HL-60 (cell line): ENCODE measurements around the gene PCDHB7.
"Not testable (repeated sequence)": the region's sequence is repeated elsewhere in the genome, so short reads cannot be mapped to it uniquely, and the experiment has no call there.

Experiments
- DNase-seq, 2 experiments: peaks; one replicate each; pipeline ENCODE4 v3.0.0-alpha.2; 2010 to 2020; ENCODE audit warnings: low read depth in 1 of 2, low spot score in 1 of 2
- H3K27ac ChIP-seq: fragments of 250-450 bp; sonication (Bioruptor Pico); replicated peaks from 2 replicates; pipeline ENCODE4 v1.5.1; 2020; ENCODE audit warnings: mild to moderate bottlenecking, moderate library complexity
- H3K27me3 ChIP-seq: fragments of 250-450 bp; sonication (Bioruptor Pico); 2 replicates; pipeline ENCODE4 v1.5.1; 2021; ENCODE audit warnings: mild to moderate bottlenecking, moderate library complexity; ENCODE audit not compliant: insufficient read depth, poor library complexity, severe bottlenecking
- H3K4me3 ChIP-seq: replicated peaks from 2 replicates; pipeline ENCODE4 v1.5.1; 2011; ENCODE audit warnings: mild to moderate bottlenecking, control low read depth, low read length; ENCODE audit not compliant: insufficient read depth
- CTCF ChIP-seq: IDR thresholded peaks from one replicate; pipeline ENCODE4 v1.5.1; 2011; ENCODE audit warnings: low read length, control low read depth, inconsistent platforms; ENCODE audit not compliant: insufficient read depth
- GABPA ChIP-seq: IDR thresholded peaks from 2 replicates; pipeline ENCODE4 v1.6.1; 2012; ENCODE audit warnings: low read depth
- POLR2AphosphoS5 ChIP-seq: IDR thresholded peaks from 2 replicates; pipeline ENCODE4 v1.6.1; 2012; ENCODE audit warnings: low read depth
- REST ChIP-seq: IDR thresholded peaks from 2 replicates; pipeline ENCODE4 v1.6.1; 2012; ENCODE audit warnings: low read depth; ENCODE audit not compliant: insufficient replicate concordance
- SPI1 ChIP-seq: IDR thresholded peaks from 2 replicates; pipeline ENCODE4 v1.6.1; 2012; ENCODE audit warnings: low read depth, mild to moderate bottlenecking, borderline replicate concordance

PCDHB7 gene

GRCh38 chr5:141150993-141151325, 21.5 kb upstream of the PCDHB7 start:
- Histone ChIP-seq H3K4me3 (no peak overlapping the region), H3K27ac (no peak overlapping the region), H3K27me3 (no peaks in the 10 kb centered on the region)
- TF ChIP-seq SPI1 (no peak), REST (no peak), CTCF (no peak), POLR2AphosphoS5 (no peak), GABPA (no peak)
- DNase-seq, result no peak

GRCh38 chr5:141151632-141152031, 20.8 kb upstream of the PCDHB7 start:
- H3K4me3 ChIP-seq, H3K27me3 ChIP-seq, DNase-seq, H3K27ac ChIP-seq: not testable (repeated sequence)

- not testable (repeated sequence) for H3K4me3 ChIP-seq, H3K27me3 ChIP-seq, DNase-seq, H3K27ac ChIP-seq
These were observed 20.3 kb upstream of the PCDHB7 start for GRCh38 chr5:141152096-141152495.

GRCh38 chr5:141155540-141156374, 16.7 kb upstream of the PCDHB7 start:
- Histone ChIP-seq H3K27ac (no peak overlapping the region), H3K4me3 (no peak overlapping the region), H3K27me3 (no peaks in the 10 kb centered on the region)
- no peak for DNase-seq
- no peak for TF ChIP-seq REST
- TF ChIP-seq POLR2AphosphoS5, result no peak
- TF ChIP-seq GABPA, result no peak
- TF ChIP-seq CTCF, result no peak
- no peak for TF ChIP-seq SPI1

- not testable (repeated sequence) for H3K27ac ChIP-seq, DNase-seq, H3K4me3 ChIP-seq, H3K27me3 ChIP-seq
These were observed 15.1 kb upstream of the PCDHB7 start for GRCh38 chr5:141157356-141157755.

GRCh38 chr5:141157901-141158300, 14.5 kb upstream of the PCDHB7 start:
- H3K4me3 ChIP-seq, H3K27ac ChIP-seq, DNase-seq, H3K27me3 ChIP-seq: not testable (repeated sequence)

- H3K4me3 ChIP-seq, H3K27ac ChIP-seq, H3K27me3 ChIP-seq, DNase-seq: not testable (repeated sequence)
These were observed 2.1 kb downstream of the PCDHB7 start for GRCh38 chr5:141174291-141175104.
